NT2/D1 (cell line): Measurements from ENCODE around the gene CCSER1.
"Not testable (repeated sequence)": the region's sequence is repeated elsewhere in the genome, so short reads cannot be mapped to it uniquely, and the experiment has no call there.

ENCODE experiments used
- DNase-seq: peaks from one replicate; pipeline ENCODE4 v3.0.0-alpha.2; 2011; ENCODE audit warnings: low read depth, low spot score
- H3K27me3 ChIP-seq: 2 replicates; pipeline ENCODE4 v1.6.0; 2011; ENCODE audit warnings: mild to moderate bottlenecking; ENCODE audit not compliant: insufficient read length, insufficient read depth
- H3K36me3 ChIP-seq: 2 replicates; pipeline ENCODE4 v1.6.1; 2011; ENCODE audit warnings: mild to moderate bottlenecking, low read length, mixed read lengths; ENCODE audit not compliant: insufficient read depth, insufficient read length
- H3K4me1 ChIP-seq: 2 replicates; pipeline ENCODE4 v1.5.1; 2011; ENCODE audit not compliant: insufficient read depth, insufficient read length
- H3K4me3 ChIP-seq: 2 replicates; pipeline ENCODE4 v1.5.1; 2011; ENCODE audit warnings: low read depth; ENCODE audit not compliant: insufficient read length
- H3K9ac ChIP-seq: 2 replicates; pipeline ENCODE4 v1.6.0; 2011; ENCODE audit warnings: low read depth; ENCODE audit not compliant: insufficient read length
- H3K9me3 ChIP-seq: 2 replicates; pipeline ENCODE4 v1.5.1; 2011; ENCODE audit warnings: mild to moderate bottlenecking, low read length; ENCODE audit not compliant: insufficient read depth
- SUZ12 ChIP-seq: IDR thresholded peaks from 2 replicates; pipeline ENCODE4 v1.6.1; 2011; ENCODE audit not compliant: insufficient read length, insufficient read depth; ENCODE audit errors: extremely low read depth
- YY1 ChIP-seq: IDR thresholded peaks from 2 replicates; pipeline ENCODE4 v1.6.1; 2011; ENCODE audit not compliant: insufficient read length, insufficient read depth
- ZNF274 ChIP-seq: IDR thresholded peaks from 2 replicates; pipeline ENCODE4 v1.6.1; 2011; ENCODE audit warnings: mild to moderate bottlenecking, low read depth, low read length

The CCSER1 gene

DNA sequence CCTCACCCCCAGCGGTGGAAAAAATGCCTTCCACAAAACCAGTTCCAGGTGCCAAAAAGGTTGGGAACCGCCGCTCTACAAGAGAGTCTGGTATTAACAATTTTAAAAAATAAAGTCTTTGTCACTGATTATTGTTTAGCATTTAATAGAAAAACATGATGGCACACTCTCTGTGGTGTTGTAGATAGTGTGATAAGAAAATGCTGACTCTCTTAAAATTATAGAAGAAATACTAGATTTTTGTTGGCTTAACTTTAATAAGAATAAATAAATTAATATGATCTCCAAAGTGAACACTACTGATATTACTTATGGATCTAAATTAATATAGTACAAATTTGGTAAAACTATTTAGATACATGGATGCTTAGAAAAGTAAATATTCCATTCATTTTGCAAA is 943.5 kb downstream of the CCSER1 start:
- TF ChIP-seq SUZ12 (no peak), YY1 (no peak), ZNF274 (no peak)
- DNase-seq = no peak
- Histone ChIP-seq H3K4me3 (no peak overlapping the region), H3K27me3 (no peaks in the 10 kb centered on the region), H3K36me3 (no peaks in the 10 kb centered on the region), H3K9ac (no peak overlapping the region), H3K9me3 (no peaks in the 10 kb centered on the region), H3K4me1 (no peaks in the 10 kb centered on the region)

DNA sequence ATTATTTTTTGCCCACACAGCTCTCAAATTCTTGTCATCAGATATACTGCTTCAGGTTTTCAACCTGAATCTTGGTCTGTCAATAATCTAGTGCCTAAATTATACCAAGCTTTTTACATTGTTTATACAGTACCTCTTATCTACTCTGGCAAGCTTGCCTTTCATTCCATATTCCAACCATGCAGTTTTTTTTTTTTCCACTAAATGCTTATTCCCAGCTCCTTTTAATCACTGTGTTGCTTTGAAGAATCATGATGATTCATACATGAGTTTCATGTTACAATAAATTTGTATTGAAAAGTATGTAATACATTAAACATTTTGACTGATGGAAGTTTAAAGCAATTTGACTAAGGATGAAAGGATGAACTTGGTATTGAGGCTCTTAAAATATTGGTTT is 949.0 kb downstream of the CCSER1 start:
- H3K36me3 ChIP-seq = no peaks in the 10 kb centered on the region
- no peak for TF ChIP-seq ZNF274
- no peak for TF ChIP-seq SUZ12
- TF ChIP-seq YY1 = no peak
- H3K9me3 ChIP-seq = peaks cover 8% of the 10 kb centered on the region; the same call in 1 of the 2 replicates
- H3K4me3 ChIP-seq = no peak overlapping the region
- DNase-seq = no peak
- H3K27me3 ChIP-seq = no peaks in the 10 kb centered on the region
- no peaks in the 10 kb centered on the region for H3K4me1 ChIP-seq
- H3K9ac ChIP-seq = no peak overlapping the region

DNA sequence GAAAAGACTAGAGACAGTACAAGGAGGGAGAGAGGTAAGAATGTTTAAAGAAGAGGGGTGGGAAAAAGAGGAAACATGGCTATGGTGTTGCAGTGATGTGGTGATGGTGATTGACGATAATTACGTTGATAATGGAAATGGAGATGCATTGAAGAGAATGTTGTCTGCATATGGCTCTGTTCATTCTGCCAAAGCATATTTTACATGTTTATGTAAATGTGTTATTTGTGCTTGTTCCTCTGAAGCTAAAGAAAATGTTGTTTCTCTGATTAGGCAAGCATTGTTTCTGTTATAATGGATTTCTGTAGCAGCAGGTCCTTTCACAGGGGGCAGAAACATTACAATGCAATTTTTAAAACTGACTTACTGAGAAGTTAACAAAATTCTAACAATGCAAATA is 958.8 kb downstream of the CCSER1 start:
- H3K4me1 ChIP-seq = no peaks in the 10 kb centered on the region
- DNase-seq = no peak
- no peak overlapping the region for H3K9ac ChIP-seq
- H3K4me3 ChIP-seq = no peak overlapping the region
- no peaks in the 10 kb centered on the region for H3K9me3 ChIP-seq
- TF ChIP-seq YY1 (no peak), ZNF274 (no peak), SUZ12 (no peak)
- H3K36me3 ChIP-seq = no peaks in the 10 kb centered on the region
- no peaks in the 10 kb centered on the region for H3K27me3 ChIP-seq

DNA sequence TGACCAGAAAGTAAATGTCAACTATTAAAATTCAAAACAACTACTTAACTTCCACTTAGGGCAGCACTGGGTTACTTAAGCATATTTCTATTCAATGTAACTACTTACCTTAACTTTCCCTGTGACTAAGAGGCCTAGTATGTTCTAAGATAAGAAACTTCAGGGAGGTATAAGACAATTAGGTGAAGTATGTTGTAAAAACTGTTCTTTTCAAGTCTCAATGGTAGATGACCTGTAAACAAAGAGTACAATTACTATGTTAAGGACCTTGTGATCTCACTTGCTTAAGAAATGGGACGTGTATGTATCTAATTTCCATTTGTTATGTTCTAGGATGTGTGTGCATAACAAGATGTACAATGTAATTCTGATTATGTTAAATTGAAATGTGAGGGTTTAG is 960.5 kb downstream of the CCSER1 start:
- DNase-seq = no peak
- H3K9me3 ChIP-seq = no peaks in the 10 kb centered on the region; the same call in 1 of the 2 replicates
- H3K36me3 ChIP-seq = no peaks in the 10 kb centered on the region
- H3K4me1 ChIP-seq = no peaks in the 10 kb centered on the region
- H3K4me3 ChIP-seq = no peak overlapping the region
- no peak for TF ChIP-seq ZNF274
- TF ChIP-seq SUZ12 = no peak
- no peak for TF ChIP-seq YY1
- no peak overlapping the region for H3K9ac ChIP-seq
- H3K27me3 ChIP-seq = no peaks in the 10 kb centered on the region

DNA sequence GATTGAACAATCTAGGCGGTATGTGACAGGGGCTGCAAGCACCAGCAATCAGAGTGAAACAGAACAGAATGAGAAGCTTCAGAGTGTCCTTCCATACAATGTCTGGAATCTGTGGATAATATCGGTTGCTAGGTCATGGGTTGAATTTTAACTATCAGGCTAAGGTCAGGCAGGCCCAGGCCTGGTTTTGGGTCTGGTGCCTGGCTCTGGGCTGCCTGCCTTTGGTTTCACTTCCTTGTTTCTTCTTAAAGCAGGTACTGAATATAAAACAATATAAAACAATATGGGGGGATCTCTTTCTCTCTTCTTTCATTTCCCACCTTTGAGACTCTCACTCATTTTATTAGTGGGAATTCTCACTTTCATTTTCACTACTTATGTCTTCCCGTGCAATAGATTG is 962.0 kb downstream of the CCSER1 start:
- H3K4me3 ChIP-seq = no peak overlapping the region
- no peaks in the 10 kb centered on the region for H3K27me3 ChIP-seq
- H3K36me3 ChIP-seq = no peaks in the 10 kb centered on the region
- TF ChIP-seq YY1 = no peak
- no peak for TF ChIP-seq ZNF274
- no peak overlapping the region for H3K9ac ChIP-seq
- H3K4me1 ChIP-seq = no peaks in the 10 kb centered on the region
- no peak for DNase-seq
- H3K9me3 ChIP-seq = peaks cover 4% of the 10 kb centered on the region; the same call in 1 of the 2 replicates

DNA sequence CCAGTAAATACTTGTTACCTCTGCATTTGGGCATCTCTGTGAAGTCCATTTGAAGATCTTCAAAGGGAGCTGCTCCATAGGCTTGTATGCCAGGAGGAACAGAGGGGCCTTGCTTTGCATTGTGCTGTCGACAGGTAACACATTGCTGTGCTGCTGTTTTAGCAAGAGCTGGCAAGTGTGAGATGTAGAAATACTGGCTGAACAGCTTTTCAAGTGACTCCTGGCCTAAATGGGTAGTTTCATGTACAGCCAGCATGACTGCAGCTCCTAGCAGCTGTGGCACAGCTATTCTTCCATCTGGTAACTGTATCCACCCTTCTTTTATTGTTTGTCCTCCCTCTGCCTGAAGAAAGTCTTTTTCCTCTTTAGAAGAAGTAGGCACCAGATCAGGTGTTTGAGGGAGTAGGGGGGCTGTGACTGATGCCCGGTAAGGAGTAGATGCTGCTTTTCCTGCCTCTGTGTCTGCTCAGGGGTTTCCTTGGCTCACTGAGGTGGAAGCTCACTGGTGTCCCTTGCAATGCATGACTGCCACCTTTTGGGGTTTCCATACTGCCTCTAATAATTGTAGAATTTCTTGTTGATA is 965.3 kb downstream of the CCSER1 start:
- Histone ChIP-seq H3K9me3 (peaks cover 22% of the 10 kb centered on the region; the same call in 1 of the 2 replicates), H3K4me1 (no peaks in the 10 kb centered on the region), H3K27me3 (no peaks in the 10 kb centered on the region), H3K9ac (no peak overlapping the region), H3K36me3 (no peaks in the 10 kb centered on the region), H3K4me3 (no peak overlapping the region)
- TF ChIP-seq SUZ12 (no peak), ZNF274 (no peak), YY1 (no peak)
- DNase-seq = no peak

DNA sequence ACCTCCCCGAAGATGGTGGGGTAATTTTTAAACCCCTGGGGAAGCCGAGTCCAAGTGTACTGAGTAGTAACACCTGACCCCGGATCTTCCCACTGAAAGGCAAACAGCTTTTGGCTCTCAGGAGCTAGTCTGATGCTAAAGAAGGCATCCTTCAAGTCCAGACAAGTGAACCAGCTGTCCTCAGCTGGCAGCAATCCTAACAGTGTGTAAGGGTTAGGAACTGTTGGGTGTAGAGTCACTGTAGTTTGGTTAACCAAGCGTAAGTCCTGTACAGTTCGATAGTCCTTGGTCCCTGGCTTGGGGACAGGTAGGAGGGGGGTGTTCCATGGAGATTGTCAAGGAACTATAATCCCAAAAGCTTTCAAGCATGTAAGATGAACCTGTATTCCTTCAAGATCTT is 967.0 kb downstream of the CCSER1 start:
- not testable (repeated sequence) for H3K4me3 ChIP-seq, H3K36me3 ChIP-seq, H3K27me3 ChIP-seq, DNase-seq, H3K9ac ChIP-seq, H3K4me1 ChIP-seq
- peaks cover 22% of the 10 kb centered on the region; the same call in 1 of the 2 replicates for H3K9me3 ChIP-seq

DNA sequence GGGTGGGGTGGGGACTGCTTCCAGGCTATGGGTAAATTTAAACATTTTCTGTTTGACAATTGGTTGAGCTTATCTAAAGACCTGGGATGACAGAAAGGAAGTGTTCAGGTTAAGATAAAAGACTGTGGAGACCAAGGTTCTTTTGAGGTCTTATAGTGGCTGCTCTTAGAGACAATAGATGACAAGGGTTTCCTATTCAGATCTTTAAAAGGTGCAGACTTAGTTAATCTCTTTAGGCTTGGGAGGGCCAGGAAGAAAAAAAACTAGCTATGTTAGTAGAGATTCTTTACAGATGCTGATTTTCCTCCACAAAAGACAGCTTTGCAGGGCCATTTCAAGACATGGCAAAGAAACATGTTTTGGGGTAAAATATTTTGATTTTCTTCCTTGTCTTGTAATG is 972.5 kb downstream of the CCSER1 start:
- Histone ChIP-seq H3K27me3 (no peaks in the 10 kb centered on the region), H3K9me3 (peaks cover 20% of the 10 kb centered on the region; the same call in 1 of the 2 replicates), H3K4me1 (no peaks in the 10 kb centered on the region), H3K4me3 (no peak overlapping the region), H3K9ac (no peak overlapping the region), H3K36me3 (no peaks in the 10 kb centered on the region)
- DNase-seq = peak; percentile 51
- TF ChIP-seq SUZ12 (no peak), ZNF274 (no peak), YY1 (no peak)
